PFSK-1 (cell line): ENCODE results near the gene TTC28.

Experiments used
- FOXP2 ChIP-seq: optimal IDR thresholded peaks from 2 replicates; pipeline ENCODE3; 2011; ENCODE audit warnings: borderline replicate concordance, control low read depth, inconsistent platforms; ENCODE audit not compliant: insufficient read depth; ENCODE audit errors: extremely low read length, extremely low read depth
- POLR2AphosphoS5 ChIP-seq: IDR thresholded peaks from 2 replicates; pipeline ENCODE4 v1.6.1; 2012; ENCODE audit warnings: low read depth, mild to moderate bottlenecking, control low read depth, low read length, moderate library complexity
- SIN3A ChIP-seq: IDR thresholded peaks from 2 replicates; pipeline ENCODE4 v1.6.1; 2012; ENCODE audit warnings: mild to moderate bottlenecking, low read length, moderate library complexity, borderline replicate concordance; ENCODE audit not compliant: insufficient read depth
- TAF1 ChIP-seq: IDR thresholded peaks from 2 replicates; pipeline ENCODE4 v1.6.1; 2012; ENCODE audit warnings: low read length, control low read depth, borderline replicate concordance; ENCODE audit not compliant: insufficient read depth
- TF ChIP-seq, protein P1 (sequence below), 2 experiments: IDR thresholded peaks; 2 replicates each; pipeline versions ENCODE4 v1.6.1 to v1.8.0; 2011 to 2012; ENCODE audit warnings: low read depth in 2 of 2, low read length in 2 of 2, control low read depth in 1 of 2, inconsistent platforms in 1 of 2, mild to moderate bottlenecking in 1 of 2, moderate library complexity in 1 of 2; ENCODE audit not compliant: insufficient read depth in 1 of 2

Gene TTC28

DNA sequence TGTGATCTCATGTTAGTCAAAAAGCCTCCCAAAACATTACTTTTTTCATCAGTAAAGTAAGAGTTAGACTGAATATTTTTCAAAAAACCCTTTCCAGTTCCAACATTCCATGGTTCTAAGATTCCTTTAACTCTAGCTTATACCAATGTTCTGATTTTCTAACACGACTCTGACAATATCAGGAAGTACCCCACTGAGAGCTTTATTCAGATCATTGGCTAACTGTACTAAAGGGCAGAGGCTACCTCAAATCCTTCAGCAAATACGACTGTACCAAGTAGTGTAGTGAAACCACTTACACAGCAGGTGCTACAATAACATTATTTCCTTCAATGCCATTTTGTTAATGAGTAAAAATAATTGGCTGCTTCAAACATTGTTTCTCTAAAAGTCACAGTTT, 547.2 kb downstream of the TTC28 start:
- TF ChIP-seq POLR2AphosphoS5 (no peak), TAF1 (no peak), SIN3A (no peak)

DNA sequence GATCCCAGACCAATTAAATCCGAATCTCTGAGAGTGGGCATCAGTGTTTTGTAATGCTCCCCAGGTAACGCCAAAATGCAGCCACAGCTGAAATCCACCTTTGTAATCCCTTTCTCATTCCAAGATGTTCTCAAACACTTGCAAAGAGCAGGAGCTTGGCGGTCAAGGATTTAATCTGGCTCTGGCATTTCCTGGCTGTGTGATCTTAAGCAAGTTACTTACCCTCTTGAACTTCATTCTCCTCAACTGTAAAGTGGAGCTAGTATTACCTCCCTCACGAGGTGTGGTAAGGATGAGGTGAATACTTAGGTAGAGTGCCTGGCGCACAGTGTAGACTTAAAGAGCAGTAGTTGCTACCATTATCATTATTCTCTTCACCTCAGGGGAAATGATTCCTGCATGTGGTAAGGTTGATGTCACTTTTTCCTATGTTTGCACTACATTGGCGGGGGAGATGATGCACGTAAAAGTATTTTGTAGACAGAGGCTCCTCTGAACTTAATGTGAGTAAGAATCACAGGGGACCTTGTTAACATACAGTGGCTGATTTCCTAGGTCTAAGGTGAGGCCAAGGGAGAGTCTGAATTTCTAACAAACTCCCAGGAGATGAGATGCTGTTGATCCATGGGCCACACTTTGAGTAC, 550.2 kb downstream of the TTC28 start:
- TF ChIP-seq TAF1 (no peak), SIN3A (no peak), POLR2AphosphoS5 (no peak), FOXP2 (no peak)
- TF ChIP-seq, protein P1, sequence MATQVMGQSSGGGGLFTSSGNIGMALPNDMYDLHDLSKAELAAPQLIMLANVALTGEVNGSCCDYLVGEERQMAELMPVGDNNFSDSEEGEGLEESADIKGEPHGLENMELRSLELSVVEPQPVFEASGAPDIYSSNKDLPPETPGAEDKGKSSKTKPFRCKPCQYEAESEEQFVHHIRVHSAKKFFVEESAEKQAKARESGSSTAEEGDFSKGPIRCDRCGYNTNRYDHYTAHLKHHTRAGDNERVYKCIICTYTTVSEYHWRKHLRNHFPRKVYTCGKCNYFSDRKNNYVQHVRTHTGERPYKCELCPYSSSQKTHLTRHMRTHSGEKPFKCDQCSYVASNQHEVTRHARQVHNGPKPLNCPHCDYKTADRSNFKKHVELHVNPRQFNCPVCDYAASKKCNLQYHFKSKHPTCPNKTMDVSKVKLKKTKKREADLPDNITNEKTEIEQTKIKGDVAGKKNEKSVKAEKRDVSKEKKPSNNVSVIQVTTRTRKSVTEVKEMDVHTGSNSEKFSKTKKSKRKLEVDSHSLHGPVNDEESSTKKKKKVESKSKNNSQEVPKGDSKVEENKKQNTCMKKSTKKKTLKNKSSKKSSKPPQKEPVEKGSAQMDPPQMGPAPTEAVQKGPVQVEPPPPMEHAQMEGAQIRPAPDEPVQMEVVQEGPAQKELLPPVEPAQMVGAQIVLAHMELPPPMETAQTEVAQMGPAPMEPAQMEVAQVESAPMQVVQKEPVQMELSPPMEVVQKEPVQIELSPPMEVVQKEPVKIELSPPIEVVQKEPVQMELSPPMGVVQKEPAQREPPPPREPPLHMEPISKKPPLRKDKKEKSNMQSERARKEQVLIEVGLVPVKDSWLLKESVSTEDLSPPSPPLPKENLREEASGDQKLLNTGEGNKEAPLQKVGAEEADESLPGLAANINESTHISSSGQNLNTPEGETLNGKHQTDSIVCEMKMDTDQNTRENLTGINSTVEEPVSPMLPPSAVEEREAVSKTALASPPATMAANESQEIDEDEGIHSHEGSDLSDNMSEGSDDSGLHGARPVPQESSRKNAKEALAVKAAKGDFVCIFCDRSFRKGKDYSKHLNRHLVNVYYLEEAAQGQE (IDR thresholded peaks at IDR 0.05; ENCODE audit: insufficient read depth in 1 of 2, low read depth in 2 of 2, low read length in 2 of 2), result no peak

DNA sequence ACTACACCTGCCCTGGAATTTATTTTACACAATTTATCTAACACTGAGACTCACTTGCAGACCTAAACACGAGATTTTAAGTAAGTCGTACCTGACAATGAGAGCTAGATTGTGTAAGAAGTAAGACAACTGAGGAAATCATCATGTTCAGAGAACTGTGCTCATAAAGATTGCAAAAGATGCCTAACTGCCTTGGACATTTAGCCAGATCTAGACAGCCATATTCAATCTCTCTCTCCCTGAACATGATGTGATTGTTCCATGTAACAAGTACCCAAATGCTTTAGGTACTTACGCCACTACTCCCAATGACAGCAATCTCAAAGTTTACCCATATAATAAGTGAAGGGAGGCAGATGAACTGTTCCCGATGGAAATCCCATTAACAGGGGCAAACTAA, 550.8 kb downstream of the TTC28 start:
- TF ChIP-seq FOXP2, result no peak
- no peak for TF ChIP-seq SIN3A
- no peak for TF ChIP-seq TAF1
- TF ChIP-seq, protein P1 (IDR thresholded peaks at IDR 0.05; ENCODE audit: insufficient read depth in 1 of 2, low read depth in 2 of 2, low read length in 2 of 2), result no peak
- TF ChIP-seq POLR2AphosphoS5, result no peak

DNA sequence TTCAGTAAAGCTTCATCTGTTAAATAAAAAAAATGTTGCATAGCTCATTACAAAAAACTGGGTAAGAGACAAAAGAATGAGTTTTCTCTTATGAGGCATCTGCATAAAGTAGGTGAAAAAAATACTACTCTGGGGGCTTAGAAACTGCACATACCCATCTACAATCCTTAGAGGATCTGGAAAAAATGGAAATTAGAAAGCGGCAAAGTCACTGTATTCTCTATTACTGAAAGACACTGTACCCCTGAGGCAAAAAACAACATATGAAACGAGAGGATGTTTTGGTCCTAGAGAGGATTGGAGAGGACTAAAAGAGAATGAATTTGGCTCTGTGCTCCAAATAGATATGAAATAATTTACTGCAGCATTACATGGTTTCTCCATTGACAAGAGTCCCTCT, 553.8 kb downstream of the TTC28 start:
- TF ChIP-seq, protein P1 (IDR thresholded peaks at IDR 0.05; ENCODE audit: insufficient read depth in 1 of 2, low read depth in 2 of 2, low read length in 2 of 2), result no peak
- TF ChIP-seq SIN3A (no peak), TAF1 (no peak), POLR2AphosphoS5 (no peak), FOXP2 (no peak)

DNA sequence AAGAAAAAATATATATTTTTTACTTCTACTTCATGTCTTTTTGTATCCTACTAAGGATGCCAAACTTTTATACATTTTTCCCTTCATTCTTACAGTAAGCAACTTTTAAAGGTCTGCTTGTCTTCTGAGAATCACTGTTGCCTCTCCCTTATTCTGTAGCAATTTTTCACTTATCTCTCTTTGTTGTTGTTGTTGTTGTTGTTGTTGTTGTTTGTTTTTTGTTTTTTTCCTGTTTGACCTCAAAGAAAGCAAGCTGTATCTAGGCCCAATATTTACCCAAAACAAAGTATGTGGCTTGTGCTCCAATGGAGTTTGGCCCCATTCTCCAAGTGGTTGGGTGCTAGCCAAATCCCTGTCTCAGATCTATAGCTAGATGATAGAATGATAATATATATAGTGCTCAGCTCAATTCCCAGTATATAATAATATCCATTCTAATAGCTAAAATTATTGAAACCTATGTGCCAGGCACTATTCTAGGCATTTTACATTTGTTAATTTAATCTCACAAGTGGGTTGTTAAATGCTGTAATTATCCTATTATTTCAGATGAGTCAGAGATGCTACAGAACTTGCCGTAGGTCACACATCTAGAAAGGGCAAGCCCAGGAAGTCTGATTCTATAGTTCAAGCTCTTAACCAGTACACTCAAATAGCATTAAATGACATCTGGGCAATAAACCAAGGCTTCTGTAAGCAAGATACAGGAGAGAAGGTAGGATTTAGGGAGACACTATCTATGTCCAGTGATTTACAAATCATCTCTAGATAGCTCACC, 555.5 kb downstream of the TTC28 start:
- TF ChIP-seq TAF1 (no peak), SIN3A (no peak), FOXP2 (no peak), POLR2AphosphoS5 (no peak)
- TF ChIP-seq, protein P1 (IDR thresholded peaks at IDR 0.05; ENCODE audit: insufficient read depth in 1 of 2, low read depth in 2 of 2, low read length in 2 of 2), result no peak
